Testis (tissue), 2 donors: ENCODE measurements around the gene BMP10.

Source experiments
- CTCF ChIP-seq, 3 experiments: fragments of 450-650 bp in 2 of 3; fragments of 200-600 bp in 1 of 3; sonication (generic) in 1 of 3; IDR thresholded peaks; one replicate each; pipeline ENCODE4 v1.5.1; 2016 to 2019; ENCODE audit warnings: antibody characterized with exemption in 3 of 3, mild to moderate bottlenecking in 2 of 3, moderate library complexity in 1 of 3
- POLR2A ChIP-seq: fragments of 450-650 bp; IDR thresholded peaks from one replicate; pipeline ENCODE4 v1.6.1; 2017; ENCODE audit warnings: antibody characterized with exemption, mild to moderate bottlenecking, moderate library complexity

GRCh38 chr2:68889500-68889899 lies 18.3 kb upstream of the BMP10 start:
- TF ChIP-seq CTCF (IDR thresholded peaks at IDR 0.05) (no peak), POLR2A (no peak)
